HG03442 (cell line): ENCODE data around the gene AKT1.

Source experiments
- ATAC-seq: cut with Tn5 transposase; IDR thresholded peaks from one replicate; pipeline ENCODE4 v1.9.1; 2021; ENCODE audit warnings: mild to moderate bottlenecking, moderate library complexity; ENCODE audit not compliant: unreplicated experiment

AKT1 gene

GRCh38 chr14:104726600-104727451 lies 68.7 kb downstream of the AKT1 start:
- no peak for ATAC-seq

- no peak for ATAC-seq
Measured at GRCh38 chr14:104725772-104726548, 69.6 kb downstream of the AKT1 start.

- no peak for ATAC-seq
Measured at GRCh38 chr14:104724981-104725771, 70.4 kb downstream of the AKT1 start.

DNA sequence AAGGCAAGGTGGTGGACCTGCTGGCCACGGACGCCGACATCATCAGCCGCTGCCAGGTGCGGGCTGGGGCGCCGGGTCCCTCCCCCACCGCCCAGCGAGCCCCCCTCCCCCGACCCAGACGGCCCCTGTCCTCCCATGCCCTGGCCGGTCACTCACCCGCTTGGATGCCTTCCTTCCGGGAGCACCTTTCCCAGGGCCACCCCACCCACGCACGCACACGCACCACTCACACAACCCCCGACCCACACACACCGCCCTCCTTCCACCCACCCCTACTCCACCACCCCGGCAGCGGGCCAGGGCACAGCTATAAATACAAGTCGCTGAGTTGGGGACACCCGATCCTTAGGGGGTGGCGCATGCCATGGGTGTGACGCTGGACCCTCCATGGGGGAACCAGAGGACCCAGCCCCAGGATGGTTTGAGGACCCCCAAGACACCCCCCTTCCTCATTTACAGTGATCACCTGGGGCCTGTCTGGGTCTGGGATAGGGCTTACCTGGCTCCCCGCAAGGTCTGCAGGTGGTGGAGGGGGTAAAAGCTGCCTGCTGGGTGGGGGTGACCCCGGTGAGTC lies 71.1 kb downstream of the AKT1 start:
- ATAC-seq: no peak

- no peak for ATAC-seq
Measured at GRCh38 chr14:104723651-104724406, 71.7 kb downstream of the AKT1 start, which contains the start of gene ADSS1. Gene ADSS1 (plus strand): TSS chr14:104724229. CDS start chr14:104724271, 42 bp downstream.

- no peak for ATAC-seq
Measured at GRCh38 chr14:104722938-104723650, 72.5 kb downstream of the AKT1 start.

- no peak for ATAC-seq
Measured at GRCh38 chr14:104721505-104722431, 73.8 kb downstream of the AKT1 start.
